HCT116 (cell line): ENCODE measurements around the gene GPC5. TPM values are rescaled to one million over a fixed set of nuclear protein-coding genes. Genes with fewer than 3 reads are reported as not detected.

Experiments used
- ATAC-seq: fragments of 200-7000 bp; cut with Tn5 transposase; 2 replicates; pipeline ENCODE4 v1.9.1; 2020; ENCODE audit warnings: mild to moderate bottlenecking, moderate library complexity
- BruUV-seq: library from RNA; stranded (reverse); fragments of 400-500 nt; replicated peaks from 2 replicates; lab custom pipeline; 2021; lab: Mats Ljungman, UMichigan
- CTCF ChIA-PET: fragments of 300-600 bp; sonication (Branson Sonifier 250); formaldehyde crosslinking; loops from one replicate; lab custom pipeline; 2021; ENCODE audit warnings: antibody characterized with exemption; lab: Charles Lee
- POLR2A ChIA-PET: fragments of 300-600, 350-600 bp; sonication (Branson Sonifier 250); formaldehyde crosslinking; loops from one replicate; lab custom pipeline; 2021; ENCODE audit warnings: antibody characterized with exemption; lab: Charles Lee
- RAD21 ChIA-PET, 2 experiments: fragments of 300-600 bp; sonication (Branson Sonifier 250); formaldehyde crosslinking; loops; one replicate each; lab custom pipeline; 2023; ENCODE audit warnings: low total read pairs in 2 of 2; ENCODE audit not compliant: uncharacterized antibody in 2 of 2, unreplicated experiment in 2 of 2, low non-redundant PET in 1 of 2; lab: Charles Lee
- DNase-seq: peaks from one replicate; pipeline ENCODE4 v3.0.0-alpha.2; 2010; ENCODE audit warnings: low read depth, low spot score
- H2AFZ ChIP-seq: fragments of 200-600 bp; shearing (Covaris generic), sonication (generic); 2 replicates; pipeline ENCODE4 v1.6.1; 2017; ENCODE audit warnings: low read depth, mixed run types, mixed read lengths, antibody characterized with exemption, low read length; ENCODE audit not compliant: poor library complexity, severe bottlenecking
- H3K27ac ChIP-seq: 2 replicates; pipeline ENCODE4 v1.5.1; 2012; ENCODE audit warnings: low read depth, low read length
- H3K27me3 ChIP-seq: fragments of 200-600 bp; sonication (generic); 2 replicates; pipeline ENCODE4 v1.6.1; 2016; ENCODE audit warnings: mixed run types, low read length, mixed read lengths; ENCODE audit not compliant: insufficient read depth
- H3K36me3 ChIP-seq, 2 experiments: fragments of 200-500 bp in 1 of 2; fragments of 200-600 bp in 1 of 2; sonication (Bioruptor generic) in 1 of 2; sonication (generic) in 1 of 2; 2 replicates each; pipeline versions ENCODE4 v1.5.1 to v1.6.1; 2014 to 2016; ENCODE audit warnings: low read length in 2 of 2, inconsistent platforms in 1 of 2, mixed read lengths in 1 of 2, mixed run types in 1 of 2; ENCODE audit not compliant: insufficient read depth in 2 of 2, control insufficient read depth in 1 of 2
- H3K4me1 ChIP-seq, 2 experiments: fragments of 200-600 bp in 1 of 2; sonication (generic) in 1 of 2; 2 replicates each; pipeline versions ENCODE4 v1.5.1 to v1.6.1; 2012 to 2017; ENCODE audit warnings: low read length in 2 of 2, inconsistent platforms in 1 of 2, mild to moderate bottlenecking in 1 of 2, mixed read lengths in 1 of 2, mixed run types in 1 of 2, moderate library complexity in 1 of 2; ENCODE audit not compliant: insufficient read depth in 2 of 2, control insufficient read depth in 1 of 2
- H3K4me2 ChIP-seq: fragments of 200-600 bp; sonication (generic); 2 replicates; pipeline ENCODE4 v1.6.1; 2017; ENCODE audit warnings: mixed run types, low read length, mixed read lengths
- H3K4me3 ChIP-seq, 2 experiments: fragments of 200-600 bp in 1 of 2; sonication (generic) in 1 of 2; replicated peaks in 1 of 2; 2 replicates each; pipeline ENCODE4 v1.5.1; 2011 to 2016; ENCODE audit warnings: low read length in 2 of 2, control low read depth in 1 of 2, low read depth in 1 of 2, mild to moderate bottlenecking in 1 of 2, mixed read lengths in 1 of 2, mixed run types in 1 of 2
- H3K79me2 ChIP-seq: fragments of 200-600 bp; sonication (generic); 2 replicates; pipeline ENCODE4 v1.6.1; 2017; ENCODE audit warnings: mild to moderate bottlenecking, mixed run types, low read length, moderate library complexity, mixed read lengths; ENCODE audit not compliant: insufficient read depth
- H3K9ac ChIP-seq: fragments of 200-600 bp; sonication (generic); 2 replicates; pipeline ENCODE4 v1.6.1; 2016; ENCODE audit warnings: low read length, mixed read lengths
- H3K9me2 ChIP-seq: fragments of 200-600 bp; sonication (generic), shearing (Covaris generic); 2 replicates; pipeline ENCODE4 v1.6.1; 2017; ENCODE audit warnings: mixed run types, mild to moderate bottlenecking, moderate library complexity; ENCODE audit not compliant: insufficient read depth
- H3K9me3 ChIP-seq, 2 experiments: fragments of 200-500 bp in 1 of 2; fragments of 200-600 bp in 1 of 2; sonication (Bioruptor generic) in 1 of 2; sonication (generic) in 1 of 2; 2 replicates each; pipeline ENCODE4 v1.6.1; 2014 to 2017; ENCODE audit warnings: low read length in 2 of 2, mixed read lengths in 2 of 2, inconsistent platforms in 1 of 2, low read depth in 1 of 2, mild to moderate bottlenecking in 1 of 2, mixed run types in 1 of 2, moderate library complexity in 1 of 2; ENCODE audit not compliant: control insufficient read depth in 1 of 2, insufficient read depth in 1 of 2
- H4K20me1 ChIP-seq: fragments of 200-600 bp; sonication (generic), shearing (Covaris generic); 2 replicates; pipeline ENCODE4 v1.6.1; 2017; ENCODE audit warnings: mixed run types, mild to moderate bottlenecking, moderate library complexity; ENCODE audit not compliant: insufficient read depth
- ATF3 ChIP-seq: IDR thresholded peaks from 2 replicates; pipeline ENCODE4 v1.6.1; 2012
- CEBPB ChIP-seq: IDR thresholded peaks from 2 replicates; pipeline ENCODE4 v1.6.1; 2012; ENCODE audit warnings: low read depth
- CTCF ChIP-seq, 3 experiments: fragments of 200-600 bp in 1 of 3; sonication (generic) in 1 of 3; IDR thresholded peaks in 2 of 3; conservative IDR thresholded peaks in 1 of 3; 2 replicates each; pipeline ENCODE4 v1.5.1; 2012 to 2017; ENCODE audit warnings: low read depth in 2 of 3, low read length in 2 of 3, antibody characterized with exemption in 1 of 3, borderline replicate concordance in 1 of 3, control low read depth in 1 of 3, mild to moderate bottlenecking in 1 of 3, mixed read lengths in 1 of 3, mixed run types in 1 of 3, moderate library complexity in 1 of 3; ENCODE audit not compliant: insufficient read depth in 1 of 3
- EGR1 ChIP-seq: IDR thresholded peaks from 2 replicates; pipeline ENCODE4 v1.6.1; 2012; ENCODE audit warnings: low read depth
- EZH2 ChIP-seq: fragments of 200-600 bp; sonication (generic); IDR thresholded peaks from 2 replicates; pipeline ENCODE4 v1.6.1; 2017; ENCODE audit warnings: antibody characterized with exemption, mixed run types
- EZH2phosphoT487 ChIP-seq: fragments of 200-600 bp; IDR thresholded peaks from 2 replicates; pipeline ENCODE4 v1.6.1; 2018; ENCODE audit warnings: antibody characterized with exemption, borderline replicate concordance
- FOSL1 ChIP-seq: IDR thresholded peaks from 2 replicates; pipeline ENCODE4 v1.6.1; 2012; ENCODE audit warnings: low read depth
- JUND ChIP-seq: IDR thresholded peaks from 2 replicates; pipeline ENCODE4 v1.6.1; 2012
- POLR2A ChIP-seq: IDR thresholded peaks from 2 replicates; pipeline ENCODE4 v1.7.0; 2011; ENCODE audit warnings: borderline replicate concordance; ENCODE audit not compliant: insufficient read depth, insufficient read length; ENCODE audit errors: extremely low read depth
- RAD21 ChIP-seq: IDR thresholded peaks from 2 replicates; pipeline ENCODE4 v1.6.1; 2012; ENCODE audit warnings: low read depth, mild to moderate bottlenecking
- REST ChIP-seq: IDR thresholded peaks from 2 replicates; pipeline ENCODE4 v1.6.1; 2012; ENCODE audit warnings: low read depth
- SIN3A ChIP-seq: IDR thresholded peaks from 2 replicates; pipeline ENCODE4 v1.6.1; 2012; ENCODE audit warnings: low read depth
- SP1 ChIP-seq: IDR thresholded peaks from 2 replicates; pipeline ENCODE4 v1.6.1; 2012; ENCODE audit warnings: low read depth
- SRF ChIP-seq: IDR thresholded peaks from 2 replicates; pipeline ENCODE4 v1.6.1; 2012; ENCODE audit warnings: low read depth
- TCF7L2 ChIP-seq: IDR thresholded peaks from 2 replicates; pipeline ENCODE4 v1.7.0; 2011; ENCODE audit warnings: borderline replicate concordance, inconsistent platforms; ENCODE audit not compliant: insufficient read depth, insufficient read length; ENCODE audit errors: extremely low read depth
- ZFX ChIP-seq: fragments of 450-650 bp; IDR thresholded peaks from 2 replicates; pipeline ENCODE4 v1.6.1; 2017
- ZNF274 ChIP-seq: fragments of 200-500 bp; sonication (Bioruptor generic); IDR thresholded peaks from 2 replicates; pipeline ENCODE4 v1.6.1; 2014; ENCODE audit warnings: mild to moderate bottlenecking, low read depth, low read length, inconsistent platforms
- intact Hi-C: fragments of 100-400 bp; cut with micrococcal nuclease; formaldehyde crosslinking; loops from 2 replicates; pipeline ENCODE4 v1.10.0; 2022
- total RNA-seq: library from RNA; stranded (reverse); gene quantifications from one replicate; pipeline ENCODE4 v1.2.1, GENCODE V29; 2021; ENCODE audit not compliant: unreplicated experiment
- TF ChIP-seq, protein P1 (sequence below): IDR thresholded peaks from 2 replicates; pipeline ENCODE4 v1.6.1; 2011; ENCODE audit warnings: mild to moderate bottlenecking, low read length, moderate library complexity; ENCODE audit not compliant: insufficient replicate concordance; ENCODE audit errors: extremely low read depth

Gene GPC5
- total RNA-seq, 1 experiment from 2014 or later = not detected

DNA sequence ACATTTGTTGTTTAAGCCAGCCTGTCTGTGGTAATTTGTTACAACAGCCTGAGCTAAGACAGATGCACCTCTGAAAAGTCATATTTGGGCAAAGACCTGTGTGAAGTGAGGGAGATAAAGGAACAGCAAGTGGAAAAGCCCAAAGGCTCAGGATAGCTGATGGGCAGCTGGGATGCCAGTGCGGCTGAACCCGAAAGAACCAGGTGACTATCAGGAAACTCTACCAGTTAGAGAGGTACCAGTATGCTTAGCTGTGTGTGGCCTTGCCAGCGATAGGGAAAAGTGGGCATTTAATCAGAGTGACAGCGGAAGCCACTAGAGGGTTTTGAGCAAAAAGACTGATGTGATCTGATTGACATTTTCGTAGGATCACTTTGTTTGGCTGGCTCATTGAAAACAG, 1063.4 kb downstream of the GPC5 start:
- POLR2A ChIA-PET = no interaction called here
- peaks cover 11 to 28% of the 10 kb centered on the region in 2 experiments; a peak in 2 of 4 replicates for H3K9me3 ChIP-seq
- no peaks in the 10 kb centered on the region for H4K20me1 ChIP-seq
- BruUV-seq = no TSS peak
- no peak overlapping the region for H3K9ac ChIP-seq
- H2AFZ ChIP-seq = no peak overlapping the region
- RAD21 ChIA-PET = no interaction called here
- intact Hi-C loops = no loop called here
- H3K36me3 ChIP-seq = no peaks in the 10 kb centered on the region
- no peaks in the 10 kb centered on the region for H3K27me3 ChIP-seq
- no peaks in the 10 kb centered on the region for H3K9me2 ChIP-seq
- TF ChIP-seq SRF = no peak
- TF ChIP-seq, protein P1, sequence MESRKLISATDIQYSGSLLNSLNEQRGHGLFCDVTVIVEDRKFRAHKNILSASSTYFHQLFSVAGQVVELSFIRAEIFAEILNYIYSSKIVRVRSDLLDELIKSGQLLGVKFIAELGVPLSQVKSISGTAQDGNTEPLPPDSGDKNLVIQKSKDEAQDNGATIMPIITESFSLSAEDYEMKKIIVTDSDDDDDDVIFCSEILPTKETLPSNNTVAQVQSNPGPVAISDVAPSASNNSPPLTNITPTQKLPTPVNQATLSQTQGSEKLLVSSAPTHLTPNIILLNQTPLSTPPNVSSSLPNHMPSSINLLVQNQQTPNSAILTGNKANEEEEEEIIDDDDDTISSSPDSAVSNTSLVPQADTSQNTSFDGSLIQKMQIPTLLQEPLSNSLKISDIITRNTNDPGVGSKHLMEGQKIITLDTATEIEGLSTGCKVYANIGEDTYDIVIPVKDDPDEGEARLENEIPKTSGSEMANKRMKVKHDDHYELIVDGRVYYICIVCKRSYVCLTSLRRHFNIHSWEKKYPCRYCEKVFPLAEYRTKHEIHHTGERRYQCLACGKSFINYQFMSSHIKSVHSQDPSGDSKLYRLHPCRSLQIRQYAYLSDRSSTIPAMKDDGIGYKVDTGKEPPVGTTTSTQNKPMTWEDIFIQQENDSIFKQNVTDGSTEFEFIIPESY = no peak
- no peak for TF ChIP-seq SIN3A
- TF ChIP-seq FOSL1 = no peak
- no peak for TF ChIP-seq EGR1
- TF ChIP-seq CEBPB = no peak
- TF ChIP-seq RAD21 = no peak
- no peak for TF ChIP-seq TCF7L2
- no peak for TF ChIP-seq JUND
- no peak for TF ChIP-seq POLR2A
- TF ChIP-seq SP1 = no peak
- no peak for TF ChIP-seq ZFX
- no peak for TF ChIP-seq EZH2phosphoT487
- no peak for TF ChIP-seq CTCF (IDR thresholded peaks at IDR 0.05 in 2 of 3, conservative IDR thresholded peaks at IDR 0.05 in 1 of 3; ENCODE audit: borderline replicate concordance in 1 of 3, insufficient read depth in 1 of 3, low read depth in 2 of 3, low read length in 2 of 3)
- TF ChIP-seq REST = no peak
- TF ChIP-seq EZH2 = no peak
- TF ChIP-seq ZNF274 = no peak
- TF ChIP-seq ATF3 = no peak
- TF ChIP-seq, all 23 proteins: peak for 0
- H3K4me3 ChIP-seq = no peak overlapping the region
- no peaks in the 10 kb centered on the region for H3K4me1 ChIP-seq
- H3K4me2 ChIP-seq = no peak overlapping the region
- CTCF ChIA-PET = interaction anchor here (0.6 kb wide), 1 partner anchor 446 kb away, joined by 3 read pairs; no protein-coding TSS in a partner anchor
- no peaks in the 10 kb centered on the region for H3K79me2 ChIP-seq
- ATAC-seq = no peak
- no peak overlapping the region for H3K27ac ChIP-seq
- DNase-seq = no peak
